ENCODE measurements around the gene EID1.

- no peak for TF ChIP-seq ZNF274 (IDR thresholded peaks at IDR 0.05; ENCODE audit: low read depth, low read length)
- TF ChIP-seq SUZ12 (IDR thresholded peaks at IDR 0.05; ENCODE audit: extremely low read depth, insufficient read depth, insufficient read length): no peak
- no peak for TF ChIP-seq YY1 (IDR thresholded peaks at IDR 0.05; ENCODE audit: insufficient read depth, insufficient read length)
These were observed 19.2 kb downstream of the EID1 start for GRCh38 chr15:48896869-48897814.

All from NT2/D1 (cell line).